ENCODE results near the gene MC3R. TPM values are rescaled to one million over a fixed set of nuclear protein-coding genes. Genes with fewer than 3 reads are reported as not detected.

MC3R gene
- total and polyA plus RNA-seq, 2 of the 8 experiments (the other 6 are each of a cell fraction or from before 2014, with no cell fraction given) = not detected

DNA sequence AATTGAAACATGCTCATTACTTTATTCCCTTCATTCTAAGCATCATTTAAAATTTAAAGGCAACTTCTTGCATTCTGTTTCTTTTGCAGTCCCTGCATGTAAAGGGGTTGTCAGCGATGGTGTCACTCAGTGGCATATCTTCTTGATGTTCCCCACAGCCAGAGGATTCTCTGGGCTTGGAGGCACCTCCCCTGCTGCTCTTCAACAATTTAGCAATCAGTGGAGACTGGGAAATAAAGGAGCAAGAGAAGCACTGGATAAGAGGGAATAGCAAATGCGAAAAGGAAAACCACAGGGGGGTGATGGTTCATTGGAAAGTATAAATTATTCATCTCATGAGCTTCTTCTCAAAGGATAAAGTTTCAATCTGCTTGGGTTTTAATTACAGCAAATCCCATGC lies 30.7 kb upstream of the MC3R start:
- no peak overlapping the region for H3K4me3 ChIP-seq (ENCODE audit: extremely low read depth in 1 of 4, insufficient read depth in 2 of 4, low read depth in 3 of 4, low read length in 4 of 4)
- H3K4me1 ChIP-seq (replicated peaks in 1 of 4; ENCODE audit: control insufficient read depth in 3 of 4, insufficient read depth in 4 of 4, low read length in 3 of 4) = no peaks in the 10 kb centered on the region
- H3K56ac ChIP-seq (replicated peaks; ENCODE audit: insufficient read length, low read depth, low read length) = no peak overlapping the region
- no peak overlapping the region for H3K9ac ChIP-seq (replicated peaks in 1 of 4; ENCODE audit: extremely low read depth in 1 of 4, low read depth in 3 of 4, low read length in 3 of 4)
- H3K14ac ChIP-seq (ENCODE audit: insufficient read length) = no peak overlapping the region
- DNase-seq (ENCODE audit: low read depth in 1 of 2, low spot score in 2 of 2) (no peak), FAIRE-seq (no peak)
- no peak overlapping the region for H2AFZ ChIP-seq (ENCODE audit: low read length)
- H3K23ac ChIP-seq (ENCODE audit: insufficient read length) = no peak overlapping the region
- no peaks in the 10 kb centered on the region for H3K36me3 ChIP-seq (ENCODE audit: control insufficient read depth in 2 of 4, insufficient read depth in 4 of 4, low read length in 3 of 4)
- no peaks in the 10 kb centered on the region for H3K23me2 ChIP-seq (ENCODE audit: low read depth, low read length)
- H3K4ac ChIP-seq (replicated peaks; ENCODE audit: insufficient read length, low read depth, low read length) = no peak overlapping the region
- H3K4me2 ChIP-seq (ENCODE audit: insufficient read depth in 1 of 2, low read depth in 2 of 2, low read length in 2 of 2) = no peak overlapping the region
- TF ChIP-seq BACH1 (IDR thresholded peaks at IDR 0.05; ENCODE audit: low read length) = no peak
- peak; percentile 71 for TF ChIP-seq NANOG (IDR thresholded peaks at IDR 0.05; ENCODE audit: insufficient read depth, low read depth, low read length, poor library complexity, severe bottlenecking)
- TF ChIP-seq GABPA (IDR thresholded peaks at IDR 0.05; ENCODE audit: borderline replicate concordance, insufficient read depth, low read length) = no peak
- no peak for TF ChIP-seq RXRA (IDR thresholded peaks at IDR 0.05; ENCODE audit: insufficient read depth, low read depth, low read length)
- no peak for TF ChIP-seq POLR2A (IDR thresholded peaks at IDR 0.05; ENCODE audit: control extremely low read depth in 1 of 2, low read depth in 2 of 2, low read length in 2 of 2)
- no peak overlapping the region for H2BK20ac ChIP-seq (ENCODE audit: low read length)
- H4K91ac ChIP-seq (replicated peaks; ENCODE audit: insufficient read length, low read length) = no peak overlapping the region
- no peaks in the 10 kb centered on the region for H3K79me1 ChIP-seq (ENCODE audit: low read depth, low read length)
- H4K8ac ChIP-seq (ENCODE audit: extremely low read depth, insufficient read depth, low read length) = no peak overlapping the region
- no peaks in the 10 kb centered on the region for H3K79me2 ChIP-seq (ENCODE audit: control insufficient read depth in 1 of 2, insufficient read depth in 2 of 2, low read length in 2 of 2)
- H3K27me3 ChIP-seq (replicated peaks in 1 of 4; ENCODE audit: control insufficient read depth in 3 of 4, extremely low read depth in 1 of 4, insufficient read depth in 3 of 4, low read length in 3 of 4) = no peaks in the 10 kb centered on the region
- H2BK15ac ChIP-seq (ENCODE audit: low read length) = no peak overlapping the region
- no peak overlapping the region for H2BK5ac ChIP-seq (ENCODE audit: low read depth, low read length)
- no peak overlapping the region for H3K27ac ChIP-seq (ENCODE audit: low read depth, low read length)
- no peak overlapping the region for H3K18ac ChIP-seq (ENCODE audit: extremely low read depth, low read length)
- ChIA-PET POLR2A (ENCODE audit: partially characterized antibody) (no interaction called here), CTCF (ENCODE audit: partially characterized antibody) (interaction anchor here (1.7 to 3.7 kb wide), 2 partner anchors 15 to 126 kb away, joined by 3 to 10 read pairs; no protein-coding TSS in a partner anchor)
- H3K9me3 ChIP-seq (ENCODE audit: insufficient read depth in 2 of 2, low read depth in 1 of 2, low read length in 1 of 2) = peaks cover 29 to 75% of the 10 kb centered on the region in 2 experiments; a peak in 3 of 4 replicates
- H2BK120ac ChIP-seq (replicated peaks; ENCODE audit: low read depth, low read length) = no peak overlapping the region
- 50% methylated on average over 2 of the region's 2 CpGs; no CpG with 5 or more reads in 1 of the 2 experiments for WGBS, 2 experiments (ENCODE audit: extremely low coverage in 1 of 2, insufficient coverage in 1 of 2, insufficient read length in 1 of 2, insufficient replicate concordance in 2 of 2, low coverage in 1 of 2, low lambda C conversion rate in 2 of 2, missing lambda C conversion rate in 1 of 2)
- H4K20me1 ChIP-seq (replicated peaks in 1 of 2; ENCODE audit: control insufficient read depth in 1 of 2, insufficient read depth in 2 of 2, low read length in 2 of 2) = no peaks in the 10 kb centered on the region
- no peak overlapping the region for H4K5ac ChIP-seq (ENCODE audit: insufficient read length, low read depth, low read length)
- no peak overlapping the region for H2AK5ac ChIP-seq (ENCODE audit: low read depth, low read length)
- H2BK12ac ChIP-seq (ENCODE audit: low read depth, low read length) = no peak overlapping the region
